Kidney epithelial cell (primary cell): Measurements from ENCODE around the gene ICE2. TPM values are rescaled to one million over a fixed set of nuclear protein-coding genes. Genes with fewer than 3 reads are reported as not detected.

Experiments
- DNase-seq: peaks from one replicate; pipeline ENCODE4 v3.0.0-alpha.2; 2010; ENCODE audit warnings: low read depth
- H3K27me3 ChIP-seq: 2 replicates; pipeline ENCODE4 v1.6.0; 2011; ENCODE audit warnings: low read length; ENCODE audit not compliant: control insufficient read depth, insufficient read depth
- H3K36me3 ChIP-seq: 2 replicates; pipeline ENCODE4 v1.5.1; 2011; ENCODE audit warnings: low read length; ENCODE audit not compliant: control insufficient read depth, insufficient read depth
- H3K4me3 ChIP-seq: 2 replicates; pipeline ENCODE4 v1.5.1; 2011; ENCODE audit warnings: low read depth, mild to moderate bottlenecking, control low read depth, low read length
- total RNA-seq: library from RNA; depleted of rRNA; stranded (reverse); fragments of >200 nt; gene quantifications from 2 replicates; pipeline ENCODE4 v1.2.3, GENCODE V29; 2015
- TF ChIP-seq, protein P1 (sequence below): IDR thresholded peaks from 2 replicates; pipeline ENCODE4 v1.5.1; 2011; ENCODE audit warnings: mild to moderate bottlenecking, moderate library complexity, low read length, control low read depth, inconsistent platforms; ENCODE audit not compliant: insufficient read depth, poor library complexity, severe bottlenecking

Gene ICE2
- total RNA-seq, 1 donor from 2014 or later = 34.8 TPM

- Histone ChIP-seq H3K36me3 (peaks cover 5% of the 10 kb centered on the region), H3K27me3 (no peaks in the 10 kb centered on the region), H3K4me3 (no peak overlapping the region)
- TF ChIP-seq, protein P1, sequence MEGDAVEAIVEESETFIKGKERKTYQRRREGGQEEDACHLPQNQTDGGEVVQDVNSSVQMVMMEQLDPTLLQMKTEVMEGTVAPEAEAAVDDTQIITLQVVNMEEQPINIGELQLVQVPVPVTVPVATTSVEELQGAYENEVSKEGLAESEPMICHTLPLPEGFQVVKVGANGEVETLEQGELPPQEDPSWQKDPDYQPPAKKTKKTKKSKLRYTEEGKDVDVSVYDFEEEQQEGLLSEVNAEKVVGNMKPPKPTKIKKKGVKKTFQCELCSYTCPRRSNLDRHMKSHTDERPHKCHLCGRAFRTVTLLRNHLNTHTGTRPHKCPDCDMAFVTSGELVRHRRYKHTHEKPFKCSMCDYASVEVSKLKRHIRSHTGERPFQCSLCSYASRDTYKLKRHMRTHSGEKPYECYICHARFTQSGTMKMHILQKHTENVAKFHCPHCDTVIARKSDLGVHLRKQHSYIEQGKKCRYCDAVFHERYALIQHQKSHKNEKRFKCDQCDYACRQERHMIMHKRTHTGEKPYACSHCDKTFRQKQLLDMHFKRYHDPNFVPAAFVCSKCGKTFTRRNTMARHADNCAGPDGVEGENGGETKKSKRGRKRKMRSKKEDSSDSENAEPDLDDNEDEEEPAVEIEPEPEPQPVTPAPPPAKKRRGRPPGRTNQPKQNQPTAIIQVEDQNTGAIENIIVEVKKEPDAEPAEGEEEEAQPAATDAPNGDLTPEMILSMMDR = no peak
- DNase-seq = no peak
These were observed 93.1 kb downstream of the ICE2 start for GRCh38 chr15:60385620-60386552.

DNA sequence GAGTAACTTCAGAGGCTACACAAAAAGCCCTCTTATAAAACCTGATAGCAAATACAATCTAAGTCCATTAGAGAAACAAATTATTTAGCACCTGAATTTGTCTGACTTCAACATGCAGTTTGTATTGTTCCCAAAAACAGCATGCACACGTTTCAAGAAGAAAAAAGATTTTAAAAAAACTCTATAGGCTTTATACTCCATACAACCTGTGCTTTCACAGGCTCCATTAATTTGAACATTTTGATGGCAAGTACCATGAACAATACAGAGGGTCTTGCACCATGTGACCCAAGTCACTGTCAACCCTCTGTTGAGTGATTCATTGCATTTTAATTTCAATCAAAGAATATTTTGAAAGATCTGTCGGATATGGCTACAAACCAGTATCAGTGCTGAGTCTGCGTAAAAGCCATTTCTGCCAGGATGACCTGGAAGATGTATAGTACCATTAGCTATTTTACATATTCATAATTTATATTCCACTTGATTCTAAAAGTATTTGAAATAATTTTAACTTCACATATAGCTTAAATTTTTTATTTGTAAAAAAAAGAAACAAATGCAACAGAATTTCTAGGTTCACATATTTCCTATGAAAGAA lies 94.3 kb downstream of the ICE2 start:
- peaks cover 3% of the 10 kb centered on the region for H3K36me3 ChIP-seq
- no peaks in the 10 kb centered on the region for H3K27me3 ChIP-seq
- TF ChIP-seq, protein P1 = no peak
- DNase-seq = no peak
- H3K4me3 ChIP-seq = no peak overlapping the region

DNA sequence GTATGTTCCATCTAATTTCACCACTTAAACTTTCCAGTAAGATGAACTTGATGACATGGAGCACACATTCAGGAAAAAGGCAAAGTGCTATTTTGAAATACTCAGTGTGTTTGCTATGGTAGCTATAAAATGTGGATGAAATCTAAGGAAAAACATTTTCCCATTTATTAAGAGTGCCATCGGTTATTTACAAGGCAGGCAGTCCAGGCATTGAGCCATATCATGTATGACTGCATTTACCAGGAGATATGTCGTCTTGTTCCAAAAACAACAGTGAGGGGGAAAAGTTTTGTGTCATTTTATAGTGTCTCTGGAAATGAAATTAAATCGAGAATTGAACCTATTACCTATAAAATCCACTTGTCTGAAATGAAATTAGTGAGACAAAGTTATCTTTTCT lies 94.9 kb downstream of the ICE2 start:
- Histone ChIP-seq H3K4me3 (no peak overlapping the region), H3K27me3 (no peaks in the 10 kb centered on the region), H3K36me3 (peaks cover 2% of the 10 kb centered on the region)
- DNase-seq = no peak
- TF ChIP-seq, protein P1 = no peak

GRCh38 chr15:60382773-60383674 lies 95.9 kb downstream of the ICE2 start:
- TF ChIP-seq, protein P1 = no peak
- Histone ChIP-seq H3K27me3 (no peaks in the 10 kb centered on the region), H3K36me3 (peaks cover 3% of the 10 kb centered on the region), H3K4me3 (no peak overlapping the region)
- DNase-seq = no peak

DNA sequence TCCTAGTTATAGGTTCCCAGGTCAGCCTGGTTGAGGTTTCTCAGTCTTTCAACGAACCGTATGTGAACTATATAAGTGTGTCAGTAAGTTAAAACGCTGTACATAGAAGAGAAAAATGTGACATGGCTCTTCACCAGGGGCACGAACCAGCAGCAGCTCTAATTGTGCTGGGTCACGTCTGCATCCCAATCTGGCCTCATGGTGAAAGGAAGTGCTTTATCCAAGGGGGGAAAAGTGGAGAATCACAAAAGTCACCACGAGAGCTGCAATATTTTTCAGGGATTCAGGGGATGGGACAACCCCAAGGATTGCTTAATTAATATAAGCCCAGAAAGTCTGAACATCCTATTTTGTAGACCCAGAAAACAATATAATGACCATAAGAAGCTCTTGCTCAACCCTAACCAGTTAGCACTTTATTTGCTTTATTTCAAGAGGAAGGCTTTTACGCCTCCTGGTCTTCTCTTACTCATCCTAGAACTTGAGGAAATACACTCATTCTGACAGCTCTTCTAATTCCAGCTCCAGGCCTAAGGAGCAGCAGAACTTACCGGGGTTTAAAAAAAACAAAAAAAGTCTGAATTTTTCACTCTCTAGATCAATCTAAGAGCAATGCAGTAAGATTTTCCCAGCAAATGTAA lies 97.7 kb downstream of the ICE2 start:
- TF ChIP-seq, protein P1 = no peak
- DNase-seq = no peak
- no peaks in the 10 kb centered on the region for H3K27me3 ChIP-seq
- peaks cover 7% of the 10 kb centered on the region for H3K36me3 ChIP-seq
- no peak overlapping the region for H3K4me3 ChIP-seq
